GM21381 (cell line): ENCODE data around the gene PSTPIP1.

ENCODE experiments used
- ATAC-seq: cut with Tn5 transposase; IDR thresholded peaks from one replicate; pipeline ENCODE4 v1.9.1; 2021; ENCODE audit warnings: mild to moderate bottlenecking, moderate library complexity; ENCODE audit not compliant: unreplicated experiment

PSTPIP1 gene

DNA sequence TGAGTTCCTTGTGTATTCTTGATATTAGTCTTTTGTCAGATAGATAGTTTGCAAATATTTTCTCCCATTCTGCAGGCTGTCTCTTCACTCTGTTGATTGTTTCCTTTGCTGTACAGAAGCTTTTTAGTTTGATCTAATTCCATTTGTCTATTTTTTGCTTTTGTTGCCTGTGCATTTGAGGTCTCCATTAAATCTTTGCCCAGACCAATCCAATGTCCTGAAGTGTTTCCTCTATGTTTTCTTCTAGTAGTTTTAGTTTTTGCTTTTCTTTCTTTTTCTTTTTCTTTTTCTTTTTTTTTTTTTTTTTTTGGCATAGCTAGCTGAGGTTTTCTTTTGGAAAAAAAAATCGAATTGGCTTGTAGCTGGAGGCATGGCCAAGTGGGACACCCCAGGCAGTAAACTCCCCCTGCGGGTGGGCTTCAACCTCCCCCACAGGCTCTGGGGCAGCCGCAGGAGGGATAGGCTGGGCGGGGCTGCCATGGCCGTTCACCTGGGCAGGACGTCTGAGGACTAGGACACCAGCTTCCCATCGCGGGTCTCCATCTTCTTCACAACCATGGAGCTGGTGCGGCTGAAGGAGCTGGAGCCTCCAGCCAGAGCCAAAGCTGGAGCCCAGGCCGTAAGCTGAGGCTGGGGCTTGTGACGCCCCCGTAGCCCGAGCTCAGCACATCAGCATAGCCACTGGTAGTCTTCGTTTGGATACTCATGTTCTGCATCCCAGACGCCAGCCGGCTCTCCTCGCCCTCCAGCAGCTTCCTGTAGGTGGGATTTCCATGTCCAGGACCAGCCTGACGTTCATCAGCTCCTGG lies 16.2 kb upstream of the PSTPIP1 start:
- no peak for ATAC-seq

DNA sequence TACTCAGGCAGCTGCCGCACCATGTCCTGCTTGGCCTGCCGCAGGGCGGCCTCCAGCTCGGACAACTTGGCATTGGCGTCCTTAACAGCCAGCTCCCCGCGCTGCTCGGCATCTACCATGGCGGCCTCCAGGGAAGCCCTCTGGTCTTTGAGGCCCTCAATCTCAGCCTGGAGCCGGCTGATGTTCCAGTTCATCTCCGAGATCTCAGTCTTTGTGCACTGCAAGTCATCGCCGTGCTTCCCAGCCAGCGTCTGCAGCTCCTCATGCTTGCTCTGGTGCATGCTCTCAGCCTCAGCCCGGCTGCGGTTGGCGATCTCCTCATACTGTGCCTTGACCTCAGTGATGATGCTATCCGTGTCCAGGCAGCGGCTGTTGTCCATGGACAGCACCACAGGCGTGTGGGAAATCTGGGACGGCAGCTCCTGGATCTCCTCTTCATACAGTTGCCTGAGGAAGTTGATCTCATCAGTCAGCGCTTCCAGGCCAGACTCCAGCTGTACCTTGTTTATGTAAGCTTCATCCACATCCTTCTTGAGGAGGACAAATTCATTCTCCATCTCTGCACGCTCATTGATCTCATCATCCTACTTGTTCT lies 15.5 kb upstream of the PSTPIP1 start:
- ATAC-seq: no peak

DNA sequence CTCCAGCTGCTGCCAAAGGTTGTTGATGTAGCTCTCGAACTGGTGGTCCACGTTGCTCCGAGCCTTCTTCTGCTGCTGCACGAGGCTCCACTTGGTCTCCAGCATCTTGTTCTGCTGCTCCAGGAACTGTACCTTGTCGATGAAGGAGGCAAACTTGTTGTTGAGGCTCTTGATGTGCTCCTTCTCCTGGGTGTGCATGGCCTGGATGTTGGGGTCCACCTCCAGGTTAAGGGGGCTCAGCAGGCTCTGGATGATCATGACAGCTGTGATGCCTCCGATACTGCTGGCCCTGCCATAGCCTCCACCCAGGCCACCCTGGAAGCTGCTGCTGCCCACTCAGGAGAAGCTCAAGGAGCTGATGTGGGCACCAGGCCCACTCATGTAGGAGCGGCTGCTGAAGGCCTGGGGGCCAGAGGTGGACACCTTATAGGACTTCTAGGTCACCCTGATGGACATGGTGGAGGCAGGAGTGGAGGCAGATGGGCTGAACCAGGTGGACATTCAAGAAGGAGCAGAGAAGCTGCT lies 14.9 kb upstream of the PSTPIP1 start:
- no peak for ATAC-seq

DNA sequence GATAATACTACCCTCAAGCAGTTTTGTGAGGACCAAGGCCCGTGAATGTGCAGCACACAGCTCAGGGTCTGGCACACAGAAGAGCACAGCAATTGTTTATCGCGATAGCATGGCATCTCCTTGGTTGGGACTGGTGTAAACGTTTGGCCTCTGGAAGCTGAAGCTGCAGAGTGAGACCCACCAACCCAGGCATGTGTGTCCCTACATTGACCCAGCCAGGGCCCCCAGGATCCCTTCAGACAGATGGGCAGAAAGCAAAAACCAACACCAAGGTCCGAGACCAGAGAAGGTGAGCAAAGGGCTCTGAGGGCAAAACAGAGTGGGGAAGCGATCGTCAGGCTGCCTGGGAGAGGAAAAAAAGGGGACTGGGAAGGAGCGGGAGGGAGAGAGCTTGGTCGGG lies 12.6 kb upstream of the PSTPIP1 start:
- no peak for ATAC-seq

DNA sequence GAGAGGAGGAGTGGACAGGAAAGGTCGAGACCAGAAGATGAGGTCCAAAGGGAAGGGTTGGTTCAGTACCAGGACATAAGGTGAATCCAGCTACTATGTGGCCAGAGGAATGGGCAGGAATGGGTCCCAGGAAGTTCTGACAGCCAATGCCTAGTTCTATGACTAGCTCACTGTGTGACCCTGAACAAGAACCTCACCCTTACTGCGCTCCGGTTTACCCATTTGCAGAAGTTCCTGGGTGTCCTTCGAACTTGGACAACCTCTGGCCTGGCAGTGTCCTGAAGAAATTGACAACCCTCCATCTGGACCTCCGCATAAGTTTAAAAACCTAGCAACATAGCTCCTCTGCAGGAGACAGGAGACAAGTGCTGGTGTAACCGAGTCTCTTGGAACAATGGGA lies 12.2 kb upstream of the PSTPIP1 start:
- no peak for ATAC-seq

DNA sequence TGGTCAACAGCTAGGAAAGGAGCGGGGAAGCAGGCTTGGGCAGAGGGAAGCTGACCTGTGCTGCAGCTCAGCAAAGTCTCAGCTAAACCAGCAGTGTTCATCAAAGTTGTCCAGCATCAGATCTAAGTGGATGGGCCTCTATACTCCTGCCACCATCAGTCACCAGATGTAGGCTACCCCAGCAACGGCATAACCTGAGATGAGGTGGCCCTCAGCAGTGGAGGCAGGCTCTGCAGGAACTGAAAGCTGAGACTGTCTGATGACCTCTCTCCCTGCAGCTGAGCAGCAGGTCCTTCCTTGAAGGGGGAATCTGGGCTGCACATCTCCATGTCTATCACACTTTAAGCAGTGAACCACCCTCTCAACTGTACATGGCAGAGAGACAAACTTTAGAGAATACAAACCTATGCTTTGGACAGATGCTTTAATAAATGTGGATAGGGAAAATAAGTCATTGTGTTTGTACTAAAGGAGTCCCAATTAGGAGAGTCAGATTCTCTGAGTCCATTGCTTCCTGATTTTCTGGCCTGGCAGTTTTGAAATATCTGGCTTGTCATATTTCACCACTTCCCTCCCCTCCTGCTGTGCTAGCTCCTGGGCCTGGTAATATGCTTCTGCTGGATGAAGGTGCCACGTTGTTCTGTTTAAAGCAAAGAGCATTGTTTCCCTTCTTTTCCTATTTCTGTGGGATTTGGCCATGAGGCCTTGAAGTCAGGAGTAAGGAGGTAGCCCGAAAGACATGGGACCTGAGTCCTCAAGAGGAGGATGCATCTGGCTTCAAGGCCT lies 11.1 kb upstream of the PSTPIP1 start:
- no peak for ATAC-seq

DNA sequence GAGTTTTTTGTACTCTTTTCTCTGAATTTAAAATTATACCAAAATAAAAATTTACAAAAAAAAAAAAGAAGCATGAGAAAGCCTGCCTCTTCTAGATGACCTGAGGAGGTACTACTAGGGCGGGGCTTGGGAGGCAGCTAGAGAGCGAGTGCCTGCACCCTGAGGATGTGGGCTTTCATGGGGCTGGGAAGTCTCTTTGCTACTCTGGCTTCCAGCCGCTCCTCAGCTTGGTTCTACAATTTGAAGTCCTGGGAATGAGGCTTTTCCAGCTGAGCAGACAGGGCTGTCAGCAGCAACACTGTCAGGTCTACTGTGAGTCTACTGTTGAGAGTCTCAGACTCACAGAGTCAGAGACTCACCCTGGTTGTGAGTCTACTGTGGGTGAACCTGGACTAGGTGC lies 8.2 kb upstream of the PSTPIP1 start:
- no peak for ATAC-seq

DNA sequence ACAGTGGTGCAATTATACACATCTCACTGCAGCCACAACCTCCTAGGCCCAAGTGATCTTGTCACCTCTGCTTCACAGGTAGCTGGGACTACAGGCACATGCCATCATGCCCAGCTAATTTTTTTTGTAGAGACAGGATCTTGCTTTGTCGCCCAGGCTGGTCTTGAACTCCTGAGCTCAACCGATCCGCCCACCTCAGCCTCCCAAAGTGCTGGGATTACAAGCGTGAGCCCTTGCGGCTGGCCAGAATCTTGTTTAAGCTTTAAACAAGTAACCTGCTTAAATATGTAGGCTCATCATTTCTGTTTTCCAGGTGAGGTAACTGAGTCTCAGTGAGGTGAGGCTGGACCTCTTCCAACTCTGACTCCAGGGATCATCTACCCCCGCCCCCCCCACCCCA lies 7.7 kb upstream of the PSTPIP1 start:
- no peak for ATAC-seq

DNA sequence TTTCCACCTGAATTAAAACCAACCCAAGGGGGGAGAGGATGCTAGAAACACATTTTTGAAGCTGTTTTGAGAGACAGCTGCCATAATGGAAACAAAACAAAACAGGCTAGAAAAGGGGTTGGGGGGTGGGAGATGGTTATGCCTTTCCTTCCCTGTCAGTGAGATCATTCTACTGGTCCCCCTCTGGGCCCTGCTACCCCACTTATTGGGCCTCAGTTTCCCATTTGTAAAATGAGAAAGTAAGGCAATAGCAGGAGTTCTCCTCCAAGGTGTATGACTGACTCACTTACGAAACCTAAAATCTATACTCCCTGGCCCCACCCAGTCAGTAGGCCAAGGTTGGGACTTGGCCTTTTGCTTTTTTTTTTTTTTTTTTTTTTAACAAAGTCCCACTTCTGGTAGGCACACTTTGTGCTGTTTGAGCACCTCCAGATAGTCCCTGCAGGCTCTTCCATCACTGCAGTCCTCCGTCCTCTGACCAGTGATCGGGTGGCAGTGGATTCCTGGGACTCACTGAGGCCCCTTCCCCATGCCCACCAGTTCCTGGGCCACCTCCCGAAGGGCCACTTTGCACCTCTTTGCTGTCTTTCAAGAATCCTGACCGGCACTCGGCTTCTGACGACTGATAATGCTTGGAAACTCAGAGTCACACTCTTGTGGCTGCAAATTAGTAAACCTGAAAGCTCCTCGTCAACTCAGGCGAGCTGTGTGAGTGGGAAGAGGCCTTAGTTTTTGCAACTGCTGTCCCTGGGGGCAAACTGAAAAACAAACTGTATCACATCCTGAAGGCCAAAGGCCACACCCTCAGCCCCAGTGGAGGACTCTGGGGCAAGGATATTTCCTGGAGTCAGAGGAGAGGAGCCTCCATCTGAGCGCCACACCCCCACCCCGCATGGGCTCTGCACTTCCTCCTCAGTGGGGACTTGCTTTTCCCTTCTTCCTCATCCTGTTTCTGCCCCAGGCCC lies 6.7 kb upstream of the PSTPIP1 start:
- ATAC-seq: peak; percentile 82

DNA sequence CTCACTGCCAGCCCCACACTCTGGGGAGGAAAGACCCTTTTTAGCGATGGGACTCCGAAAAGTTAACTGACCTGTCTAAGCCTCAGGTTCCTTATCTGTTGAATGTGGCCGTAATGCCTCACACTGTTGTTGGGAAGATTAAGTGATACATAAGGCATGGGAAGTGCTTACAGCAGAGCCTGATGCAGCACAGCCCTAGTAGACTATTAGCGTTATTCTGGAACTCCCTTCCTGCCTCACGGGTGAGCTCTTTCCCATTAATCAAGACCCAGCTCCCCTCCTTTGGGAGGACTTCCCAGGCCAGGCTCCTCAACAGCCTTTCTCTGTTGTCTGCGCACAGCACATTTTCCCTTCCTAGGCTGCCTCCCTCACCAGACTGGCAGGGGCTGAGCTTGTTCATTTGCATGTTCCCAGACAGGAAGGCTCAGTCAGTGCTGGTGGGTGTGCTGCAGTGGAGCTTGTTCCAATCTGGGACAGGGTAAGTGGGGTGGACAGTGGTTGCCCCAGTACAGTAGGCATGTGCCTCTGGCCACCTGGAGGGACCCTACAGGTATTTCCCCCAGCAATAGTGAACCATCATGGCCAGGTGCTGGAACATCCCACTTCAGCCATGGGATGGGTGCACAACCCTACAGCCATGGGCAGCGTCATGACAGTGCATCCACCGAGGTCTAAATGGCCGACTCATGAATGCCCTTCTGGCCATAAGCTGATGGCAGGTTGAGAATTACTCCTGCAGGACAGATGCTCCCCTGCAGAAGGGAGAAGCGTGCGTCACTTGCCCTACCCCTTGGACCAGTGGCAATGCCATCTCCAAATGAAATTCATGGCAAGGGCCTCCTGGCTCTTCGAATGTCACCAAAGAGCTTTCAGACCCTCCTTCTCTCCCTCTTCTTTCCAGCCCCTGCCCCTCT lies 5.8 kb upstream of the PSTPIP1 start:
- ATAC-seq: peak; percentile 7

DNA sequence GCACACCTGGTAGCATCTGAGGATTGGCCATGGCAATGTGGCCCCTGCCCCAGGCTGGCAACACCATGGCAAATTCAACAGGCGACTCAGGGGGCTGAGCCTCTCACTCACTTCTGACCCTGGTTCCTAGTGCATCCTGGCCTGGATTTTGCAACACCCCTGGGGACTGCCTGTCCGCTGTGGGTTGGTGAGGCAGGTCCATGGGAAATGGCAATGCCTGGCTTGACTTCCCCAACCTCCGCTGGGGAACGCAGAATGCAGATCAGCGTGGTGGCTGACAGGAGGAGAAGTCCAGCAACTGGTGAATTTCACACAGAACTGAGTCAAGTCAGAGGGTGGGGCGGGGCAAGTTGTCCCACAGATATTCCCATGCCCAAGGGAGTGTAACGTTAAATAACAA lies 3.9 kb upstream of the PSTPIP1 start:
- no peak for ATAC-seq

DNA sequence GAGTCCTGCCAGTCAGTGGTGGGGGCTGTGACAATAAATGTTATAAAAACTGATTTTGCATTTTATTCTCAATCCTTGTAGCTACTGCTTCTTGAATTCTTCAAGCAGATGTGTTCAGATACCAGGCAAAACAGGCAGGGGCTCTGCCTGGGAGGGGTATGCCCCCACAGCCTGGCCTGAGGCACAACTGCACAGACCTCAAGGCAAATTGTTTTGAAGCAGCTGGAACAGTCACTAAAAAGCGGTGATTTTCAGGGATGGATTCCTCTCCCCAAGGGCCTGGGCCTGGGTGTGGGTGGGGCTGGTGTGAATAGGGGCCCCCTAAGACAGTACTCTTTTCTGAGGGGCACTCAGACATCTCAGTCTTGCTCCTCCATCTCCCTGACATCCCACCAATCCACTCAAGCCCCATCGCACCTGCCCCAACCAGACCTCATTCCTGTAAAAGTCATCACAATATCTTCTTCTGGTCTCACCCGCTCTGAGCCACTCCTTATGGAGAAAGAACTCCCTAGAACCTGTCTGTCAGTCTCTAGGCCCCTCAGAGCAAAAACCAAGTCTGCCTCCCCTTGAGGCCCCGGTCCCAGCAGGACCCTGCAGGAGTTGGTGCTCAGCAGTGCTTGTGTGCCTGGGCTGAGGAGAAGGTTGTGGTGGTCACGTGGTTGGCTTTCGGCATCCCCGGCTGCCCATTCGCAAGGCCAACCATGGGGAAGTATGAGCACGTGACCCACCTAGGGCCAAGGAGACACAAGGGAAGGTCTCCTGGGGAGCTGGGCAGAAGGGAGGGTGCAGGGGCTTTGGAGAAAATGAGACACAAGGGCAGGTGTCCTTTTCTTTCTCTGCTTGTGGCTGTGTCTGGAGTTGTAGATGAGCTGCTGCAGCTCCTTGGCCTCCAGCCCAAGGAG lies 2.9 kb upstream of the PSTPIP1 start:
- no peak for ATAC-seq

DNA sequence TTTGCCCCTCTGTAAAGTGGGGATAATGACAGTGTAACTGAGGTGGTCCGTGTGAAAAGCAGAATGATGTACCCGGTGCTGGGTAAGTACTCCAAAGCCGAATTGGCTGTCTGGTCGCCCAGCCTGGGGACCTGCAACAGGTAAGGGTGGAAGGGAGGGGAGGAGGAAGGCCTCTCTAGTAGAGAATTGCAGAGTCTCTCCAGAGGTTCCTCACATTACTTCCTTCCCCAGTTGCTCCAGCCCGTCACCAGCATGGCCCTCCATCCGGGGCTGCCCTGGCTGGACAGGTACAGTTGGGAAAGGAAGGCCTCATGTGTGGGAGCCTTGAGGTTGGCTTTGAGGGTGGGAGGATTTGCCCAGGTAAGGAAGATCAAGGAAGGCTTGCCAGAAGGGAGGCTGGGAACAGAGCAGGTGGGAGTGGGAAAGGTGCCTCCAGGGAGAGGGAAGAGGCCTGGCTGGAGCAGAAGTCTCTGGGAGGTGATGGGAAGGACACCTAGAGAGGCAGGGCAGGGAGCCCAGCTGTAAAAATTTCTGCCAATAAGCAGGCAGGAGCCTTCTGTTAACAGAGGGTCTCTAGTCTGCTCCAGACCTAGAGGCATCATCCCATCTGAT lies 1.7 kb upstream of the PSTPIP1 start:
- no peak for ATAC-seq

DNA sequence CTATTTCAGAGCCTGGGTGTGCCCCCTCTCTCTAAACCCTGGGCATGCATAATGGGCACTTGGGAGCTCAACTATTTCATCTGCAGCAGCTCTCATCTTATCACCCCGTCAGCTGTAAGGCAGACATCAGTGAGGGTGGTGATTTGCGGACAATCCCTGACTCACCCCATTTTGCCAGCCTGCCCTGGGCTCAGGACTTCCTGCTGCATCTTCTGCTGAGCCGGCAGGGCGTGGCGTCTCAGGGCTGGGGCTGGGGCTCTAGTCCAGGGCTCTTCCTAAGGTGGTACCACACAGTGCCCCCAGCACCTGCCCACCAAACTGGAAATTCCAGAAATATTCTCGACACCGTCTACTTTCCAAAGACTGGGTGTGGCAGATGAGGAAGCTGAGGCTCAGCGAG lies 925 bp upstream of the PSTPIP1 start:
- ATAC-seq: no peak

DNA sequence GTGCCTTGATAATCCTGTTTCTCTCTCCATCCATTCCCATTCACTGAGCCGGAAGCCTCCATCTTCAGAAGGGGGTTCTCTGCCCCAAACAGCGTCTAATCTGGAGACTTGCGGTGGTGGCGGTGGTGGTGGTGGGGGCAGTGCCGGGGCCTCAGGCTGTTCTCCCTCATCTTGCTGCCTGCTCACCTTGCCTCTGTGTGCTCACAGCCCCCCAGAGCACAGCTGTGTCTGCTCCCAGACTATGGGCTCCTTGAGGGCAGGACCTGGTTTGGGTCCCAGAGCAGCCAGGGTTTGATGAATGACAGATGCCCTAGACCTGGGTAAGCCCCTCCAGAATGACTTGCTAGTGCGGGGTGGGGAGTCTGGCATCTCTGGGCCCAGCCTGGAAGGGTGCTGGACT lies 430 bp upstream of the PSTPIP1 start:
- no peak for ATAC-seq

DNA sequence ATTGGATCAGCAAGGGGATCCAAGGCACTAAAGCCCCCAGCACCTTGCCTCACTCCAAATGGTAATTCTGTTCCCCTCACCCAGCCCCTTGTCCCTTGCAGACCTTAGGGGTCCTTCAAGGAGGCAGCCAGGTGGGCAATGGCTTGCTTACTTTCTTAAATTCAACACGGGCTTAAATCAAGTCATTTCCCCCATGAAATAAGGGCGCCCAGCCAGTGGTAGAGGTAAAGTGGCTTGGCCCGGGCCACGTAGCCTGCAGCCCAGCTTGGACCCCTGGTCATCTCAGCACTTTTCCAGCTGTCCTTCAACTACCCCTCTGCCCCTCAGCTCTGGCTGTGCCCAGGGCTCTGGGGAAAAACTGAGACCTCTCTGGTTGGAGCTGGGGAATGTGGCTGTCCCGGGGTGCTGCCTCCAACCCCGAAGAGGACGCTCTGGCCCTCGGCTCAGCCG lies 1.2 kb downstream of the PSTPIP1 start:
- no peak for ATAC-seq

DNA sequence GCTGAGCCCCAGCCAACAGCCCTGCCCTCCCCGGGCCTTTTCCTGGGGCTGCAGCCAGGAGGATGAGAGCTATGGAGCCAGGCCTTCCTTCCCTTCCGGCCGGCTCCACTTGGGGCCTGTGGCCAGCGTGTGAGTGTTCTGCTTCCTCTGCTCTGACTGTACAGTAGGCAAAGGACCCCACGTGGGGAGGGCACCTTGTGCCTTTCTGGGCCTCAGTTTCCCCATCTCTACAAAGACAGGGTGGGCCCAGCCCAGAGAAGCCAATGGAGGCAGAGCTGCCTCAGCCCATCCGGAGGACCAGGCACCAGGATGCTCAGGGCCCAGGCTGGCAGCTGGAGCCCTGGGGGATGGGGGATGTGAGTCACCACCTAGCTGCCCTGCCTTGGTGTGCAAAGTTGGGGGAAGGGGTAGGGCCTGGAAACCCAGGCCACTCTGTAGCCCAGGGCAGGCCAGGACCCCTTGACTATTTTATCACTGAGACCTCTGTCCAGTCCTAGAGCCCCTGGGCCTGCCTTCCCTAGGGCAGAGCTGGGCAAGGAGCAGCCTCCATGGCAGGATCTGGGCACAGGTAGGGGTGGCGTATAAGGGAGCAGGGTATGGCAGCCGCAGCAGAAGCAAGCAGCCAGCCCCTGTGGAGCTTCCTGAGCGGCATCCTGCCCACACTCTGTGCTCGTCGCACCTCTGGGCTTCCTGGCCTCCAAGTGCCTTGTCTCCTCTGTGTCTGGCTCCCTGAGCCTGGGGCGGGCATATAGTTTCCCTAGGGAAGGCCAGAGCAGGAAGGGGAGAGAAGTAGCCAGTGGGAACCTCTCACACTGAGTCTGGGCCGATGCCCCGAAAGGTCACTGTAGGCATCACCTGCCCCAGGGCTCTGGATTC lies 1.8 kb downstream of the PSTPIP1 start:
- no peak for ATAC-seq
